Skeletal muscle satellite cell (primary cell): ENCODE data around the gene PARD3.

ENCODE experiments used
- H3K27me3 ChIP-seq: 2 replicates; pipeline ENCODE4 v1.7.0; 2013; ENCODE audit warnings: low read length; ENCODE audit not compliant: control insufficient read depth, insufficient read depth
- H3K36me3 ChIP-seq: 2 replicates; pipeline ENCODE4 v1.7.0; 2013; ENCODE audit warnings: mild to moderate bottlenecking, control low read depth, low read length; ENCODE audit not compliant: insufficient read depth
- H3K4me1 ChIP-seq: 2 replicates; pipeline ENCODE4 v1.7.0; 2013; ENCODE audit warnings: low read length; ENCODE audit not compliant: control insufficient read depth, insufficient read depth
- H3K4me2 ChIP-seq: 2 replicates; pipeline ENCODE4 v1.7.0; 2013; ENCODE audit warnings: mild to moderate bottlenecking, low read length
- H3K4me3 ChIP-seq: 2 replicates; pipeline ENCODE4 v1.7.0; 2013; ENCODE audit warnings: low read length
- H3K9ac ChIP-seq: 2 replicates; pipeline ENCODE4 v1.7.0; 2013; ENCODE audit warnings: mild to moderate bottlenecking, low read depth, low read length, moderate library complexity
- H3K9me3 ChIP-seq: replicated peaks from 2 replicates; pipeline ENCODE4 v1.7.0; 2013; ENCODE audit warnings: mild to moderate bottlenecking, control low read depth, low read length

The PARD3 gene

GRCh38 chr10:34319197-34319846 is 495.8 kb downstream of the PARD3 start:
- Histone ChIP-seq H3K4me2 (peak overlapping the region; percentile 28), H3K9me3 (no peaks in the 10 kb centered on the region), H3K27me3 (no peaks in the 10 kb centered on the region), H3K9ac (no peak overlapping the region), H3K4me3 (no peak overlapping the region), H3K36me3 (no peaks in the 10 kb centered on the region), H3K4me1 (peaks cover 30% of the 10 kb centered on the region)

GRCh38 chr10:34316154-34316553 is 498.9 kb downstream of the PARD3 start:
- Histone ChIP-seq H3K4me2 (no peak overlapping the region), H3K36me3 (no peaks in the 10 kb centered on the region), H3K4me1 (peaks cover 12% of the 10 kb centered on the region), H3K4me3 (no peak overlapping the region), H3K9ac (no peak overlapping the region), H3K9me3 (no peaks in the 10 kb centered on the region), H3K27me3 (no peaks in the 10 kb centered on the region)

GRCh38 chr10:34314457-34314856 is 500.6 kb downstream of the PARD3 start:
- H3K4me2 ChIP-seq: no peak overlapping the region
- H3K36me3 ChIP-seq: no peaks in the 10 kb centered on the region
- H3K9ac ChIP-seq: no peak overlapping the region
- H3K4me1 ChIP-seq: peaks cover 4% of the 10 kb centered on the region
- no peaks in the 10 kb centered on the region for H3K27me3 ChIP-seq
- H3K9me3 ChIP-seq: no peaks in the 10 kb centered on the region
- no peak overlapping the region for H3K4me3 ChIP-seq

- no peak overlapping the region for H3K4me3 ChIP-seq
- no peaks in the 10 kb centered on the region for H3K9me3 ChIP-seq
- H3K4me1 ChIP-seq: no peaks in the 10 kb centered on the region
- no peak overlapping the region for H3K4me2 ChIP-seq
- H3K27me3 ChIP-seq: no peaks in the 10 kb centered on the region
- no peak overlapping the region for H3K9ac ChIP-seq
- no peaks in the 10 kb centered on the region for H3K36me3 ChIP-seq
Observed at GRCh38 chr10:34313888-34314287, 501.2 kb downstream of the PARD3 start.

GRCh38 chr10:34313353-34313752 is 501.7 kb downstream of the PARD3 start:
- H3K27me3 ChIP-seq: no peaks in the 10 kb centered on the region
- no peaks in the 10 kb centered on the region for H3K9me3 ChIP-seq
- H3K9ac ChIP-seq: no peak overlapping the region
- no peaks in the 10 kb centered on the region for H3K4me1 ChIP-seq
- H3K36me3 ChIP-seq: no peaks in the 10 kb centered on the region
- no peak overlapping the region for H3K4me2 ChIP-seq
- no peak overlapping the region for H3K4me3 ChIP-seq

GRCh38 chr10:34311679-34312078 is 503.4 kb downstream of the PARD3 start:
- H3K4me2 ChIP-seq: no peak overlapping the region
- no peaks in the 10 kb centered on the region for H3K4me1 ChIP-seq
- no peak overlapping the region for H3K4me3 ChIP-seq
- no peaks in the 10 kb centered on the region for H3K9me3 ChIP-seq
- H3K27me3 ChIP-seq: no peaks in the 10 kb centered on the region
- H3K9ac ChIP-seq: no peak overlapping the region
- H3K36me3 ChIP-seq: no peaks in the 10 kb centered on the region

GRCh38 chr10:34310234-34310633 is 504.9 kb downstream of the PARD3 start:
- Histone ChIP-seq H3K4me2 (no peak overlapping the region), H3K4me3 (no peak overlapping the region), H3K9ac (no peak overlapping the region), H3K27me3 (no peaks in the 10 kb centered on the region), H3K9me3 (no peaks in the 10 kb centered on the region), H3K4me1 (no peaks in the 10 kb centered on the region), H3K36me3 (no peaks in the 10 kb centered on the region)

GRCh38 chr10:34305189-34305588 is 509.9 kb downstream of the PARD3 start:
- peaks cover 5% of the 10 kb centered on the region for H3K4me1 ChIP-seq
- no peaks in the 10 kb centered on the region for H3K27me3 ChIP-seq
- no peaks in the 10 kb centered on the region for H3K9me3 ChIP-seq
- no peak overlapping the region for H3K4me3 ChIP-seq
- H3K36me3 ChIP-seq: no peaks in the 10 kb centered on the region
- no peak overlapping the region for H3K9ac ChIP-seq
- H3K4me2 ChIP-seq: no peak overlapping the region

- no peaks in the 10 kb centered on the region for H3K27me3 ChIP-seq
- H3K9me3 ChIP-seq: no peaks in the 10 kb centered on the region
- H3K4me1 ChIP-seq: peaks cover 27% of the 10 kb centered on the region
- no peaks in the 10 kb centered on the region for H3K36me3 ChIP-seq
- no peak overlapping the region for H3K9ac ChIP-seq
- H3K4me2 ChIP-seq: no peak overlapping the region
- H3K4me3 ChIP-seq: no peak overlapping the region
Observed at GRCh38 chr10:34303022-34303421, 512.1 kb downstream of the PARD3 start.

- H3K36me3 ChIP-seq: no peaks in the 10 kb centered on the region
- H3K9me3 ChIP-seq: no peaks in the 10 kb centered on the region
- H3K4me1 ChIP-seq: peaks cover 43% of the 10 kb centered on the region
- peak overlapping the region; percentile 73 for H3K4me2 ChIP-seq
- peak overlapping the region; percentile 23 for H3K9ac ChIP-seq
- H3K4me3 ChIP-seq: peak overlapping the region; percentile 33
- no peaks in the 10 kb centered on the region for H3K27me3 ChIP-seq
Observed at GRCh38 chr10:34299105-34299611, 515.9 kb downstream of the PARD3 start.

GRCh38 chr10:34298346-34298818 is 516.7 kb downstream of the PARD3 start:
- Histone ChIP-seq H3K4me1 (peaks cover 43% of the 10 kb centered on the region), H3K27me3 (no peaks in the 10 kb centered on the region), H3K4me2 (peak overlapping the region; percentile 73), H3K36me3 (no peaks in the 10 kb centered on the region), H3K4me3 (no peak overlapping the region), H3K9ac (no peak overlapping the region), H3K9me3 (no peaks in the 10 kb centered on the region)
